Keratinocyte (primary cell): ENCODE measurements around the gene SDK1. TPM values are rescaled to one million over a fixed set of nuclear protein-coding genes. Genes with fewer than 3 reads are reported as not detected.

Source experiments
- DNase-seq: peaks from one replicate; pipeline ENCODE4 v3.0.0-alpha.2; 2011; ENCODE audit warnings: low read depth, missing footprints, low spot score
- FAIRE-seq: peaks from 2 replicates; lab custom pipeline; 2011; peaks lifted over from hg19 to GRCh38; lab: Jason Lieb, UNC
- H2AFZ ChIP-seq: 2 replicates; pipeline ENCODE4 v1.6.0; 2012; ENCODE audit warnings: low read length, control low read depth, inconsistent platforms; ENCODE audit not compliant: control insufficient read depth
- H3K27ac ChIP-seq: 2 replicates; pipeline ENCODE4 v1.5.1; 2011; ENCODE audit warnings: low read length; ENCODE audit not compliant: control insufficient read depth, insufficient read depth
- H3K27me3 ChIP-seq: 3 replicates; pipeline ENCODE4 v1.6.0; 2011; ENCODE audit warnings: low read length; ENCODE audit not compliant: control insufficient read depth, insufficient read depth; ENCODE audit errors: extremely low read depth
- H3K36me3 ChIP-seq, 2 experiments: 2 replicates in 1 of 2; 3 replicates in 1 of 2; pipeline ENCODE4 v1.5.1; 2011; ENCODE audit warnings: low read length in 2 of 2, mild to moderate bottlenecking in 1 of 2; ENCODE audit not compliant: control insufficient read depth in 2 of 2, insufficient read depth in 2 of 2; ENCODE audit errors: extremely low read depth in 1 of 2
- H3K4me1 ChIP-seq: 3 replicates; pipeline ENCODE4 v1.5.1; 2011; ENCODE audit warnings: low read length; ENCODE audit not compliant: control insufficient read depth, insufficient read depth; ENCODE audit errors: extremely low read depth
- H3K4me2 ChIP-seq: 3 replicates; pipeline ENCODE4 v1.6.0; 2011; ENCODE audit warnings: low read depth, low read length; ENCODE audit not compliant: control insufficient read depth, insufficient read depth; ENCODE audit errors: extremely low read depth
- H3K4me3 ChIP-seq, 3 experiments: fragments of 200-600 bp in 1 of 3; sonication (generic) in 1 of 3; 2 replicates in 2 of 3; 3 replicates in 1 of 3; pipeline ENCODE4 v1.5.1; 2011 to 2016; ENCODE audit warnings: low read length in 3 of 3, mild to moderate bottlenecking in 3 of 3, control low read depth in 2 of 3, inconsistent platforms in 1 of 3, low read depth in 1 of 3, mixed read lengths in 1 of 3, mixed run types in 1 of 3, moderate library complexity in 1 of 3; ENCODE audit not compliant: control insufficient read depth in 2 of 3, insufficient read depth in 2 of 3; ENCODE audit errors: extremely low read depth in 1 of 3
- H3K79me2 ChIP-seq: 2 replicates; pipeline ENCODE4 v1.6.0; 2012; ENCODE audit warnings: low read length; ENCODE audit not compliant: control insufficient read depth, insufficient read depth
- H3K9ac ChIP-seq: 3 replicates; pipeline ENCODE4 v1.6.0; 2011; ENCODE audit warnings: low read length; ENCODE audit not compliant: control insufficient read depth, insufficient read depth; ENCODE audit errors: extremely low read depth
- H3K9me1 ChIP-seq: 3 replicates; pipeline ENCODE4 v1.6.0; 2011; ENCODE audit warnings: low read length; ENCODE audit not compliant: control insufficient read depth, insufficient read depth; ENCODE audit errors: extremely low read depth
- H3K9me3 ChIP-seq: 2 replicates; pipeline ENCODE4 v1.5.1; 2012; ENCODE audit warnings: low read depth, low read length; ENCODE audit not compliant: control insufficient read depth
- H4K20me1 ChIP-seq: 3 replicates; pipeline ENCODE4 v1.6.0; 2011; ENCODE audit warnings: low read length; ENCODE audit not compliant: control insufficient read depth, insufficient read depth; ENCODE audit errors: extremely low read depth
- CTCF ChIP-seq, 3 experiments: IDR thresholded peaks in 1 of 3; conservative IDR thresholded peaks in 1 of 3; optimal IDR thresholded peaks in 1 of 3; 2 replicates in 2 of 3; 3 replicates in 1 of 3; pipeline versions ENCODE3 to v1.5.1; 2011; ENCODE audit warnings: low read length in 3 of 3, mild to moderate bottlenecking in 3 of 3, moderate library complexity in 2 of 3, control low read depth in 1 of 3, inconsistent platforms in 1 of 3; ENCODE audit not compliant: insufficient read depth in 2 of 3; ENCODE audit errors: extremely low read depth in 1 of 3
- EZH2 ChIP-seq: IDR thresholded peaks from one replicate; pipeline ENCODE4 v1.6.1; 2012; ENCODE audit warnings: inconsistent platforms, mild to moderate bottlenecking, low read length, moderate library complexity
- dilution Hi-C: fragments of 300-500 bp; cut with MboI; formaldehyde crosslinking; loops from one replicate; pipeline ENCODE4 v1.7.0; 2020; ENCODE audit warnings: low sequenced_read_pairs; ENCODE audit not compliant: extremely low pct_ligation_motif_present
- polyA plus RNA-seq, 5 experiments: library from polyadenylated mRNA; depleted of rRNA in 3 of 5; stranded (reverse) in 3 of 5; stranded (forward) in 1 of 5; unstranded in 1 of 5; fragments of >200 nt; gene quantifications; 1 replicate in 1 of 5; 2 replicates in 3 of 5; 3 replicates in 1 of 5; pipeline versions ENCODE4 v1.2.1 to v1.2.3, GENCODE V29; 2011 to 2012; ENCODE audit warnings: missing spikeins in 2 of 5, low read depth in 1 of 5, low replicate concordance in 1 of 5

SDK1 gene
- polyA plus RNA-seq, 1 donor (not counting 4 experiments of a cell fraction or from before 2014, with no cell fraction given): 0.66 TPM

- Histone ChIP-seq H3K4me1 (no peaks in the 10 kb centered on the region), H2AFZ (no peak overlapping the region), H4K20me1 (no peaks in the 10 kb centered on the region), H3K4me3 (no peak overlapping the region), H3K9me1 (no peaks in the 10 kb centered on the region), H3K27ac (no peak overlapping the region), H3K79me2 (no peaks in the 10 kb centered on the region), H3K9me3 (no peaks in the 10 kb centered on the region), H3K36me3 (peaks cover 0 to 2% of the 10 kb centered on the region in 2 experiments), H3K4me2 (no peak overlapping the region), H3K9ac (no peak overlapping the region), H3K27me3 (no peaks in the 10 kb centered on the region)
- DNase-seq: no peak
- no peak for TF ChIP-seq EZH2
- TF ChIP-seq CTCF (optimal IDR thresholded peaks at IDR 0.05 in 1 of 3, IDR thresholded peaks at IDR 0.05 in 1 of 3, conservative IDR thresholded peaks at IDR 0.05 in 1 of 3; ENCODE audit: extremely low read depth in 1 of 3, insufficient read depth in 2 of 3, low read length in 3 of 3): no peak
- dilution Hi-C loops: no loop called here
- FAIRE-seq: no peak
These were observed 769.2 kb downstream of the SDK1 start for GRCh38 chr7:4070214-4070613.

GRCh38 chr7:4071370-4072058, 770.5 kb downstream of the SDK1 start:
- H3K9ac ChIP-seq: no peak overlapping the region
- no peak overlapping the region for H2AFZ ChIP-seq
- dilution Hi-C loops: no loop called here
- no peak overlapping the region for H3K4me2 ChIP-seq
- H3K9me3 ChIP-seq: no peaks in the 10 kb centered on the region
- no peak for DNase-seq
- no peaks in the 10 kb centered on the region for H3K4me1 ChIP-seq
- no peak for FAIRE-seq
- no peak overlapping the region for H3K27ac ChIP-seq
- H3K9me1 ChIP-seq: no peaks in the 10 kb centered on the region
- H3K4me3 ChIP-seq: no peak overlapping the region
- no peaks in the 10 kb centered on the region for H3K79me2 ChIP-seq
- TF ChIP-seq CTCF (optimal IDR thresholded peaks at IDR 0.05 in 1 of 3, IDR thresholded peaks at IDR 0.05 in 1 of 3, conservative IDR thresholded peaks at IDR 0.05 in 1 of 3; ENCODE audit: extremely low read depth in 1 of 3, insufficient read depth in 2 of 3, low read length in 3 of 3) (no peak), EZH2 (no peak)
- peaks cover 0 to 2% of the 10 kb centered on the region in 2 experiments for H3K36me3 ChIP-seq
- no peaks in the 10 kb centered on the region for H4K20me1 ChIP-seq
- H3K27me3 ChIP-seq: no peaks in the 10 kb centered on the region
